Stimulated activated naive CD8-positive, alpha-beta T cell treated with anti-CD3 and anti-CD28 coated beads, Interleukin-15, Interleukin-2, amounts not matched to agents 100 ng/mL and 50 ng/mL, for 24 hours (primary cell): Measurements from ENCODE around the gene LCNL1.

Source experiments
- H3K27ac Mint-ChIP-seq: one replicate; pipeline ENCODE4 v1.8.0; 2021; ENCODE audit warnings: mild to moderate bottlenecking, mixed read lengths
- H3K27me3 Mint-ChIP-seq: one replicate; pipeline ENCODE4 v1.8.0; 2021; ENCODE audit warnings: mixed read lengths
- H3K36me3 Mint-ChIP-seq: one replicate; pipeline ENCODE4 v1.8.0; 2021; ENCODE audit warnings: low read depth, mixed read lengths
- H3K4me1 Mint-ChIP-seq: one replicate; pipeline ENCODE4 v1.8.0; 2021; ENCODE audit warnings: low read depth, mixed read lengths
- H3K4me3 Mint-ChIP-seq: one replicate; pipeline ENCODE4 v1.8.0; 2021; ENCODE audit warnings: mild to moderate bottlenecking, mixed read lengths
- H3K9me3 Mint-ChIP-seq: one replicate; pipeline ENCODE4 v1.8.0; 2021; ENCODE audit warnings: mixed read lengths

Gene LCNL1

DNA sequence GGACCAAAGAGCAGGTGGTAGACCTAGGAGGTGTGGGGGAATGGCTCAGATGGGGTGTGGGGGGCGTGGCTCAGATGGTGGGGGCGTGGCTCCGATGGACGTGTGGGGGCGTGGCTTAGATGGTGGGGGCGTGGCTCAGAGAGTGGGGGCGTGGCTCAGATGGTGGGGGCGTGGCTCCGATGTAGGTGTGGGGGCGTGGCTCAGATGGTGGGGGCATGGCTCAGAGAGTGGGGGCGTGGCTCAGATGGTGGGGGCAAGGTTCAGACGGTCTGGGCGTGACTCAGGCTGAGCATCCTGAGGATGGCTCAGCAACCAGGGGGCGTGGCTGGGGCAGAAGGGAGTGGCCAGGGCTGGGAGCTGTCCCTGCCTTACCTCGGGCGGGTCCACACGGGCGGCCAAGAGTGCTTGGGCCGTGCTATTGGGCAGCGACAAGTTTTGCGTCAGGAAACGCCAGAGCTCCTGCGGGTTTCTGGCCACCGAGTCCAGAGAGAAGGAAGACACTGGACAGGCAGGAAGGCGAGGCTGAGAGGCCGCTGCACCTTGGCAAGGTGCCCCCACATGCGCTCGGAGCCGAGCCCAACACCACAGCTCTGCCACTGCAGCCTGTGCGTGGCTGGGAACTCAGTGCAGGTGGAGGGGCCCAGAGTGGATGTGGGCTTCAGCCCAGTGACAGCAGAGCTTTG is 39.3 kb downstream of the LCNL1 start:
- Mint-ChIP-seq H3K27ac (no peak overlapping the region), H3K4me3 (no peak overlapping the region), H3K4me1 (peaks cover under 1% of the 10 kb centered on the region), H3K36me3 (no peaks in the 10 kb centered on the region), H3K27me3 (no peaks in the 10 kb centered on the region), H3K9me3 (no peaks in the 10 kb centered on the region)

DNA sequence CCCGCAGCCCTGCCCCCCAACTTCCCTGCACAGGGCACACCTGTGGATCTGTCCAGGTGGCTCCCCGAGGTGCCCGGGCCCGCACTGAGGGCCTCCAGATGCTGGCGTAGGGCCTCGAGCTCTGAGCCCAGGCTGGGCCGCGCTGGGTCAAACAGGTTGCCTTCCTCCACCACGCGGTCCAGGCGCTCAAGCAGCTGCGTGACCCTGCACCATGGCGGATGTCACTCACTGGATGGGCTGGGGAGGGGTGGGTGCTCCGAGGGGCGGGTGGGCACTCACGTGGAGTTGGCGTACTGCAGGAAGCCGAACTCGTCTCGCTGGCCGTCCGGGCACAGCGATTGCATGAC is 39.8 kb downstream of the LCNL1 start:
- H3K27ac Mint-ChIP-seq: no peak overlapping the region
- H3K9me3 Mint-ChIP-seq: no peaks in the 10 kb centered on the region
- no peak overlapping the region for H3K4me3 Mint-ChIP-seq
- H3K27me3 Mint-ChIP-seq: no peaks in the 10 kb centered on the region
- H3K4me1 Mint-ChIP-seq: peaks cover 4% of the 10 kb centered on the region
- no peaks in the 10 kb centered on the region for H3K36me3 Mint-ChIP-seq

DNA sequence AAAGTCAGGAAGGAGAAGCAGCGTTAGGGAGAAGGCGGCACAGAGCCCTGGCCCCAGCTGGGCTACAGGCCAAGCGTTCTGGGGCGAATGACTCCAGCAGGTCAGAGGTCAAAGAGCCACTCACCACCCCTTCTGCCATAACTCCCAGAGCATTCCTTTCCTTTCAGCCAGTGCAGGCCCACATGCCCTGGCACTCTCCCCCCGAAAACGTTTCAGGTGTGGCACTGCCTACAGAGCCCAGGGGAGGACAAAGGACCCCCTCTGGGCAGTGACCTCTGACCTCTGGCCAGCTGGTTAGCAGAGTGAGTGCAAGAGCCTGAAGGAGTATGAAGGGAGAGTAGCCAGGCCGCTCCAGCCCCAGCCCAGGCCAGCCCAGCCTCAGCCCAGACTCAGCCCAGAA is 40.4 kb downstream of the LCNL1 start:
- Mint-ChIP-seq H3K9me3 (no peaks in the 10 kb centered on the region), H3K27me3 (no peaks in the 10 kb centered on the region), H3K4me1 (peaks cover 4% of the 10 kb centered on the region), H3K27ac (no peak overlapping the region), H3K4me3 (no peak overlapping the region), H3K36me3 (no peaks in the 10 kb centered on the region)

DNA sequence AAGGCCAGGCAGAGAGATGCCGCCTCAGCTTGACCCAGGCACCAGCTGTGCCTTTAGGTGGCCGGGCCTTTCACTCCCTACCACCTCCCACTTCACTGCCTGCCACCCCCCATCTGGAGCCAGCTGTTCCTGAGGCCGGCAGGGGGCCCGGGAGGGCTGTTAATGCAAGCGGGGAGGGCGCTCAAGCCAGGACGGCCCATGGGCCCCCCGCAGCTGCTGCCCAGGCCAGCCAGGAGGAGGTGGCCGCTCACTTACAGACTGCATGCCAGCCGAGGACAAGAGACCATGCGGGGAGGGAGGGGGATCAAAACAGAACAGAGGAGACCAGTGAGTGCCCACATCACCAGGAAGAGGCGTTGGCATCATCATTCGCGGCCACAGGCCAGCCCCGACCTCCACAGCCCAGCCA is 40.8 kb downstream of the LCNL1 start:
- H3K36me3 Mint-ChIP-seq: no peaks in the 10 kb centered on the region
- H3K27ac Mint-ChIP-seq: no peak overlapping the region
- H3K9me3 Mint-ChIP-seq: no peaks in the 10 kb centered on the region
- no peaks in the 10 kb centered on the region for H3K27me3 Mint-ChIP-seq
- peaks cover 4% of the 10 kb centered on the region for H3K4me1 Mint-ChIP-seq
- H3K4me3 Mint-ChIP-seq: no peak overlapping the region

DNA sequence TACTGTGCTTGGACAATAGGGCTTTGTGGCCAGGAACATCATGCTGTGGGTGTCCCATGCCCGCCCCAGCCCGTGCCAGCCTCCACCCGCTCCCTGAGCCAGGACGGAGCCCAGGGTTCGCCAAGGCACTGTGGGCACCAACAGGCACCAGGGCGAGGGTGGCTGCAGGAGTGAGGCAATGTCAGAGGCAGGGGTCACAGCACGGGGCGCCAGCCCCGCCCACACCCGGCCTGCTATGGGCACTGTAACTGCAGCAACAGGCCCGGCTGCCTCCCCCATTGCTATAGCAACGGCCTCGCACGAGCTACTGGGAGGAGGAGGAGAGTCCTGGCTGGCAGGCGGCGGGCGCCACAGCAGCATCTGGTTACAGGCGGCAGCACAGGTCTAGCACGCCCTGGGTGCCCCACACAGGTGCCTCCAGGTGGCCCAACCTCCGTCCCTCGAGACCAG is 42.7 kb downstream of the LCNL1 start:
- Mint-ChIP-seq H3K27me3 (no peaks in the 10 kb centered on the region), H3K36me3 (no peaks in the 10 kb centered on the region), H3K9me3 (no peaks in the 10 kb centered on the region), H3K4me3 (no peak overlapping the region), H3K4me1 (peaks cover 22% of the 10 kb centered on the region), H3K27ac (no peak overlapping the region)

DNA sequence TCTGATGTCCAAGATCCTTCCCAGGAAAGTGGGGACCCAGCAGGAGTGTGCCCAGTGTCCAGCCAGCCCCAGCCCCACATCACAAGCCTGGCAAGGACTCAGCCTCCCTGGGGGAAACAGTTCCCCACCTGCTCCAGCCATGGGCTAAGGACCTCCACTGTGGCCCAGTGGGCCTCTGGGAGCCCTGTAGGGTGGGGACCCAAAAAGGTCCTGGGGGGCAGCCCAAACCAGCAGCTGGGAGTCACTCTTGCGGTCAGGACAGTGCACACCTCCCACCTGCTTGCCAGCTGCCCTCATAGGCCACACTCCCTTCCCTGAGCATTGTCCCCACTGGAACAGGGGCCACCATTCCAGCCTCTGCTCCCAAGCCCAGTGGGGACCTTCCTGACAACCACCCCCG is 43.6 kb downstream of the LCNL1 start:
- no peaks in the 10 kb centered on the region for H3K36me3 Mint-ChIP-seq
- H3K9me3 Mint-ChIP-seq: no peaks in the 10 kb centered on the region
- no peak overlapping the region for H3K4me3 Mint-ChIP-seq
- no peaks in the 10 kb centered on the region for H3K27me3 Mint-ChIP-seq
- peaks cover 28% of the 10 kb centered on the region for H3K4me1 Mint-ChIP-seq
- no peak overlapping the region for H3K27ac Mint-ChIP-seq

DNA sequence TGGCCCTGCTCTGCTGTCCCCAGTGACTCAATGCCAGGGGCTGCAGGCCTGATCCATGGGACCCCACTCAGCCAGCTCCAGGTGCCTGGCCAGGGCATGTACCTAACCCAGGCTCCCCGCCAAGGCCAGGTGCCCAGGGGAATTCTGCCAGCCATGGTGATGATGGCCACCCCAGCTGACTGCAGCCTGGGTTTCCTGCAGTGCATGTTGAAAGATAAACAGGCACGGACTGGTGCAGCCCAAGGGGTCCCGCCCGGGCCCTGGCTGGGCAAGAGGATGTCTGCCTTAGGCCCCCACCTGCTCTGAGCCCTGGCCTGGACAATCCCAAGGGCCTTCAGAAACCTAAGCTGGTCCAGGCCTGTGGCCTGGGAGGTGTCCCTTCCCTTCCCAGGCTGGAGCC is 44.0 kb downstream of the LCNL1 start:
- H3K4me1 Mint-ChIP-seq: peaks cover 30% of the 10 kb centered on the region
- no peaks in the 10 kb centered on the region for H3K36me3 Mint-ChIP-seq
- peak overlapping the region; percentile 76 for H3K4me3 Mint-ChIP-seq
- H3K9me3 Mint-ChIP-seq: no peaks in the 10 kb centered on the region
- H3K27me3 Mint-ChIP-seq: no peaks in the 10 kb centered on the region
- H3K27ac Mint-ChIP-seq: no peak overlapping the region

DNA sequence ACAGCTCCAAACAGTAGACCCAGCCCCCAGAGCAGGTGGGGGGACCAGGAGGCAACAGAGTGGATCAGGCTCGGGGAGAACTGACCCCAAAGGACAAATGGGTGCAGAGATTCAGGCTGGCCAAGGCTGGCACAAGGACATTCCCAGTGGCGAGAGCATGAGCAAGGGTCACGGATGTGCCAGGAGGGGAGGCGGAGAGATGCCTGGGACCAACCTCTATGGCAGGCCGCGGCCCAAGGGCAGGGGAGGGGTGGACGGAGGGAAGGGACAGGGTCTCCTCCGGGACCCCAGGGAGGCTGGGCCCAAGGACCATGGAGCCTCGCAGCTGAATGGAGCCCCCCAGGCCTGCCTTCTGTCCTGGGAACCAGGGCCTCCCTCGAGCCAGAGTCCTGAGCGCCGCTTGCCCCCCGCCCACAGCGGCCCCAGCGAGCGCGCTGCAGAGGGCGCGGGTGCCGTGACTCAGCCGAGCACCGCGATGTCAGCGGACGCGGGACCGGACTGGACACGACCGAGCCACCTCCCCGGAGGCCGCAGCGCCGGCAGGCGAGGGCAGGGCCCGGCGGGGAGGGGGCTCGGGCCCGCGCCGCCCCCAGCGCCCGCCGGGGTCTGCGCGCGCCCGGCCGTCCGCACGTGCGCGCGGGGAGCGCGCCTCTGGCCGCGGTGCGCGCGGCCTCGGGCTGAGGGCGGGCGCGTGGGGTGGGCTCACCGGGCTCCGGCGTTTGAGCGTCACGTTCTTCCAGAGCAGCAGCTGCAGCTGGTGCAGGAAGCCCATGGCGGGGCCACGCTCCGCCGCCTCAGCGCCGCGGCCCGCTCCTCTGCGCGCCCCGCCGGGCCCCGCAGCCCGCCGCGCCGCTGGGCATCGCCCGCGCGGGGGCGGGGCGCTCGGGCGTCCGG is 44.8 kb downstream of the LCNL1 start, which contains the start of gene ABCA2:
ABCA2 (minus strand) TSS at position 869 of the 894 bp plus-strand sequence; CDS start at position 772, 97 bp downstream.
- peak within 1 kb of the TSS; percentile 76 for H3K4me3 Mint-ChIP-seq
- H3K27ac Mint-ChIP-seq: peak within 1 kb of the TSS; percentile 18
- no peaks in the 10 kb centered on the region for H3K36me3 Mint-ChIP-seq
- H3K4me1 Mint-ChIP-seq: peaks cover 36% of the 10 kb centered on the region
- no peaks in the 10 kb centered on the region for H3K9me3 Mint-ChIP-seq
- H3K27me3 Mint-ChIP-seq: no peaks in the 10 kb centered on the region

DNA sequence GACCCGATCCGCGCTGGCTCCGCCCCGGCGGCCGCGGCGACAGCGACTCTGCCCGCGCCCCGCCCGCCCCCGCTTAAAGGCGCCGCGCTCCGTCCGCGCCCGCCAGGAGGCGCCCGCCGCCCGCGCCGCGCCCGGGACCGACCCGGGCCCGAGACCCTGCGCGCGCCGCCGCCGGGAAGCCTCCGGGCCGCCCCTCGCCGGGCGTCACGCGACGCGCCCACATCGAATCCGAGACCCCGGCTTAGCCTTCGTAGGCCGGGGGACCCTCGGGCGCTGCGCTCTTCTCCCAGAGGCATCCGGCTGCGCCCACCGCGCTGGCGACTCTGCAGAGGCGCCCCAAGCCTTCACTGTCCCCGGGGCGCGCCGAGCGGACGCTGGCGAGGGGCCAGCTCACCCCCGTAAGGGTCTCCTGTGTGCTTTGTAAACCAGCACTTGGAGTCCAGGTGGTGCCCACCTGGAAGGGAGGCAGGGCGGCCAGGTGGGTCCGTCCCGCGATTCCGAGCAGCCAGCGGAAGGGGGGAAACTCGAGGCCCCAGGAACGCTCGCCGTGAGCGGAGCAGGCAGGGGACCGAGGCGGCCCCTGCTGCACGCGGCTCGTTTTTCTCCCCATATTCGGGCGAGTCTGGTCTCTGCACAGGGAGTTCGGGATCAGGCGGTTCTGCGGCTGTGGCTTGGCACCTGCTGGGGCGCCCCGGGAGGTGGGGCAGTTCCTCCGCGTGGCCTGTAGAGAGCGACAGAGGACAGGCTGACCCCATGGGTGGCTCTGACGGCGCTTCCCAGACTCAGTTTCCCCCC is 45.7 kb downstream of the LCNL1 start:
- peaks cover 45% of the 10 kb centered on the region for H3K4me1 Mint-ChIP-seq
- no peaks in the 10 kb centered on the region for H3K36me3 Mint-ChIP-seq
- H3K27me3 Mint-ChIP-seq: no peaks in the 10 kb centered on the region
- no peak overlapping the region for H3K27ac Mint-ChIP-seq
- H3K4me3 Mint-ChIP-seq: peak overlapping the region; percentile 66
- H3K9me3 Mint-ChIP-seq: no peaks in the 10 kb centered on the region

DNA sequence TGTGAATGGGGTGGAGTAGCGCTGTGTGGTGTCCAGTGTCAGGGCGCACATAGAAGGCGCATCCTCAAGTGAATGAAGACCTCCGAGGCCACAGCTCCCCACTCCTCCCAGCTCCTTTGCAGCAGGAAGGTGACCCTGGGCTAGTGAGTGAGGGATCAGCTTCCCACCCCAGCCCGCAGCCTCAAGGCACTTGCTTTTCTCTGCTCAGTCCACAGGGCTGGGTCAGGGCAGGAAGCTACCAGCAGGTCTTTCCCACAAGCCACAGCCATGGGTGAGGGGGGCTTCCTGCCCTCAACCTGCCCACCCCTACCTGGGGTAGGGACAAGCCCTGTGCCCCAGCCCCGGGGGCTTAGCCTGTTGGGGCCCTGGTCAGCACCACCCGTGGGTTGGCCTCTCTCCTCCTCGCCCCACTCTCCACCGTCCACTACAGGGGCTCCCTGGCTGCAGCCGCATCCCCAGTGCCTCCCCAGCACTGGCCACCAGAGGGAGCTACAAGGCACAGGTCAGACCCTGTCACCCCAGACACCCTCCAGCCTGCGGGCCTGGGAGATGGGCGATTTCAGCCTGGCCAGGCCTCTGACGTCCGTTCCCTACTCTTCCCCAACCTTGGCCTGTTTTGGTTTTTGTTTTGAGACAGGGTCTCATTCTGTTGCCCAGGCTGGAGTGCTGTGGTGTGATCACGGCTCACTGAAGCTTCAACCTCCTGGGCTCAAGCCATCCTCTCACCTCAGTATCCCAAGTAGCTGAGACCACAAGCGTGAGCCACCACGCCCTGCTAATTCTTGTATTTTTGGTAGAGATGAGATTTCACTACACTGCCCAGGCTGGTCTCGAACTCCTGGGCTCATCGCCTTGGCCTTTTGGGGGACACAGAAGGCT is 46.5 kb downstream of the LCNL1 start:
- peak overlapping the region; percentile 55 for H3K27ac Mint-ChIP-seq
- H3K4me3 Mint-ChIP-seq: peak overlapping the region; percentile 66
- no peaks in the 10 kb centered on the region for H3K36me3 Mint-ChIP-seq
- H3K4me1 Mint-ChIP-seq: peaks cover 49% of the 10 kb centered on the region
- H3K9me3 Mint-ChIP-seq: no peaks in the 10 kb centered on the region
- H3K27me3 Mint-ChIP-seq: no peaks in the 10 kb centered on the region

DNA sequence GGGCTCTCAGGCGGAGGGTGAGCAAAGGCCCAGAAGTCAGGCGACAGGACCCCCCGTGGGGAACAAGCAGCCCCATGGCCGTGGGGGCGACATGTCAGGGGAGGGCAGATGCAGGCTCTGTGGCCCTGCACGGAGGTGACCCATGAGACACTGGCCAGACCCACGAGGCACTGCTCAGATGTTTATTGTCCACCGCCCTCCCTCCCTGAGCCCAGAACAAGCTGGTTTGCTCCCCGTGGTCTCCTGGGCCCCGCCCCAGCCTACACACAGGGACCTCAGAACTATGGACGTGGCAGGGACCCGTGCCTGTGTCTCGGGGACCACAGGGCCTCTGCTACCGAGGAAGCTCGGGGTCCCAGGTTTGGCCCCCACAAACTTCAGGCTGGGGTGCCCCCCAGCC is 47.2 kb downstream of the LCNL1 start:
- H3K27ac Mint-ChIP-seq: no peak overlapping the region
- H3K27me3 Mint-ChIP-seq: no peaks in the 10 kb centered on the region
- no peaks in the 10 kb centered on the region for H3K9me3 Mint-ChIP-seq
- H3K4me3 Mint-ChIP-seq: peak overlapping the region; percentile 33
- peaks cover 56% of the 10 kb centered on the region for H3K4me1 Mint-ChIP-seq
- no peaks in the 10 kb centered on the region for H3K36me3 Mint-ChIP-seq

DNA sequence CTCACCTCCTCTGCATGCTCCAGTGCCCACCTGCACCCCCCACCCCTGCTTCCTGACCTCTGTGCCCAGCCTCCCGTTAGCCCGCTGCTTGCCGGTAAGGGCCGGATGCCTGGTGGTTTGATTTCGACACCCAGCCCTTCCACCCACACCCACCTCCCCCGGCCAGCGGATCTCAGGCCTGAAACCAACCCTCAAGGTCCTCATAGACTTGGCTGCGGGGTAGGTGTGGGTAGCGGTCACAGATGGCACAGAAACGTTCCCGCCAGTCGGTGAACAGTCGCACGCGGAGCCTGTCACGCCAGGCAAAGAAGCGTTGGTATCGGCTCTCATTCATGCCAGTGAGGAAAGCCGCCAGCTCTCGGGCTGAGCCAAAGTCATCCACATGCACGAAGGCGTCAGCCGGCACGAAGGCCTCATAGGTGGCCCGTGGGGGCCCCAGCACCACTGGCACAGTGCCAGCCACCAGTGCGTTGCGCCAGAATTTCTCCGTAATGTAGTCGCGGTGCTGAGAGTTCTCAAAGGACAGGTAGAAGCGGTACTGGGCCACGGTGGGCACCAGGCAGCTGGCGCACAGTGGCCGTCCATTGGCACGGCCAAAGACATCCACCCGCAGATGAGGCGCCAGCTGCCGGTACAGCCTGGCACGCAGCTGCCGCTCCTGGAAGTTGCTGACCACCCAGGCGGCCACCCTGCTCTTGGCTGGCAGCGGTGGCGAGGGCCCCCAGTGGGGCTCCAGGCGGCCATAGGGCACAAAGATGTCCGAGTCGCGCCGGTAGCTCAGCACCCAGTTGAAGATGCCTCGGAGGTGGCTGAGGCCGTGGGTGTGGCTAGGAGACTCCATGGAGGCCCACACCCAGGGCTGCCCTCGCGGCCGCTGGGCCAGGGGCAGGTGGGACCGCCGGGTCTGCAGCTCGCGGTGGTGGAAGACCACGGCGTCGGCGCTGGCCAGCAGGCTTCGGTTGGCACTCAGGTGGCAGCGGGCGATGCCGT is 48.0 kb downstream of the LCNL1 start:
- Mint-ChIP-seq H3K36me3 (no peaks in the 10 kb centered on the region), H3K27me3 (no peaks in the 10 kb centered on the region), H3K4me1 (peaks cover 57% of the 10 kb centered on the region), H3K9me3 (no peaks in the 10 kb centered on the region), H3K4me3 (peak overlapping the region; percentile 33), H3K27ac (no peak overlapping the region)

DNA sequence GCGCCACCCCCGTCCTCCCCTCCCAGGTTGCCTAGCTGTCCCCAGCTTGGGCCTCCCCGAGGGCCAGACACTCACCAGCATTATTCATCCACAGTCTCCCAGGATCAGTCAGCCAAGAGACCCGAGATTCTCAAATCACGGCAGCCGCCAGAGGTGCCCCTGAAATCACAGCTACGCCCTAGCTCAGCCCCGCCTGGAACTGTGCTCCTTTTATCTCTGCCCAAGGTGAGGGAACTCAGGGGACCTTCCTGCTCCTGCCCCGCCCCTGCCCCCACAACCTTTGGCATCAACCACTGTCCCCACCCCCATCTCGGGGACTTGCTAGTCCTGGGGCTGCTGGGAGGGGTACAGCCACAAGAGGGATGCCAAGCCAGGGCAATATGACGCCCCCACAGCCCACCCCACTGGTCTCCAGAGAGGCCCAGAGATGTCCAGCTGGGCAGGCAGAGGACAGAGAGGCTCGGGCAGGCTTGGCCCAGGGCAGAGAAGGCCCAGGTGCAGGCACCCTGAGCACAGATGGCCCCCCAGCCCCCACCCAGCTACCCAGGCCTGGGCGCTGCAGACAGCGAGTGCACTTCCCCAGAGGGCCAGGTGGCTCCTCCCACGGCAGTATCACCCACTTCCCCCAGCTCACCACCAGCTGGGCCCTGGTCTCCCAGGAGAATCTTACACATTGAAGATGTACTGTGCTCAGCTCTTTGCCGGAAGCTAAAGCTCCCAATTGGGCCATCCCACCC is 49.3 kb downstream of the LCNL1 start, which contains the start of gene FUT7:
FUT7 (minus strand) TSS at position 185 of the 737 bp plus-strand sequence; CDS start at position 88, 97 bp downstream.
- Mint-ChIP-seq H3K4me3 (peak within 1 kb of the TSS; percentile 47), H3K9me3 (no peaks in the 10 kb centered on the region), H3K27me3 (no peaks in the 10 kb centered on the region), H3K27ac (no peak within 1 kb of the TSS), H3K4me1 (peaks cover 57% of the 10 kb centered on the region), H3K36me3 (no peaks in the 10 kb centered on the region)
